BJ (cell line): Measurements from ENCODE around the gene REEP1. TPM values are rescaled to one million over a fixed set of nuclear protein-coding genes. Genes with fewer than 3 reads are reported as not detected.

Experiments used
- CTCF ChIA-PET: fragments of 350-600 bp; formaldehyde crosslinking; extraction: SDS; loops from one replicate; lab custom pipeline; 2021; ENCODE audit warnings: antibody characterized with exemption, inconsistent platforms; lab: Yijun Ruan, JAX
- POLR2A ChIA-PET: fragments of 300-600 bp; sonication (Branson Sonifier 250); formaldehyde crosslinking; extraction: SDS; loops from one replicate; lab custom pipeline; 2021; ENCODE audit warnings: antibody characterized with exemption; lab: Charles Lee
- DNase-seq: peaks from one replicate; pipeline ENCODE4 v3.0.0-alpha.2; 2011; ENCODE audit warnings: low read depth
- H3K27me3 ChIP-seq: 2 replicates; pipeline ENCODE4 v1.6.0; 2011; ENCODE audit warnings: low read length; ENCODE audit not compliant: control insufficient read depth, insufficient read depth
- H3K36me3 ChIP-seq: 2 replicates; pipeline ENCODE4 v1.5.1; 2011; ENCODE audit warnings: low read length; ENCODE audit not compliant: control insufficient read depth, insufficient read depth
- H3K4me3 ChIP-seq: 2 replicates; pipeline ENCODE4 v1.5.1; 2011; ENCODE audit warnings: low read depth, mild to moderate bottlenecking, control low read depth, low read length
- CTCF ChIP-seq: IDR thresholded peaks from 2 replicates; pipeline ENCODE4 v1.5.1; 2011; ENCODE audit warnings: low read depth, mild to moderate bottlenecking, control low read depth, inconsistent platforms, low read length, moderate library complexity; ENCODE audit not compliant: insufficient read depth
- polyA plus RNA-seq: library from polyadenylated mRNA; depleted of rRNA; stranded (reverse); fragments of >200 nt; gene quantifications from 2 replicates; pipeline ENCODE4 v1.2.3, GENCODE V29; 2011

Gene REEP1
- polyA plus RNA-seq, 1 experiment = 0.13 TPM

- TF ChIP-seq CTCF = no peak
- Histone ChIP-seq H3K27me3 (peaks cover 3% of the 10 kb centered on the region), H3K36me3 (no peaks in the 10 kb centered on the region), H3K4me3 (no peak overlapping the region)
- DNase-seq = no peak
- ChIA-PET POLR2A (no interaction called here), CTCF (interaction anchor here (1.8 kb wide), 1 partner anchor 14 kb away, joined by 12 read pairs; no protein-coding TSS in a partner anchor)
These were observed 21.5 kb upstream of the REEP1 start for GRCh38 chr2:86358957-86359356.

- DNase-seq = no peak
- Histone ChIP-seq H3K4me3 (no peak overlapping the region), H3K36me3 (no peaks in the 10 kb centered on the region), H3K27me3 (peaks cover 3% of the 10 kb centered on the region)
- no peak for TF ChIP-seq CTCF
- ChIA-PET POLR2A (no interaction called here), CTCF (interaction anchor here (0.6 to 0.8 kb wide), 2 partner anchors 9 to 136 kb away, joined by 3 read pairs; no protein-coding TSS in a partner anchor)
These were observed 20.1 kb upstream of the REEP1 start for GRCh38 chr2:86357392-86357963.

DNA sequence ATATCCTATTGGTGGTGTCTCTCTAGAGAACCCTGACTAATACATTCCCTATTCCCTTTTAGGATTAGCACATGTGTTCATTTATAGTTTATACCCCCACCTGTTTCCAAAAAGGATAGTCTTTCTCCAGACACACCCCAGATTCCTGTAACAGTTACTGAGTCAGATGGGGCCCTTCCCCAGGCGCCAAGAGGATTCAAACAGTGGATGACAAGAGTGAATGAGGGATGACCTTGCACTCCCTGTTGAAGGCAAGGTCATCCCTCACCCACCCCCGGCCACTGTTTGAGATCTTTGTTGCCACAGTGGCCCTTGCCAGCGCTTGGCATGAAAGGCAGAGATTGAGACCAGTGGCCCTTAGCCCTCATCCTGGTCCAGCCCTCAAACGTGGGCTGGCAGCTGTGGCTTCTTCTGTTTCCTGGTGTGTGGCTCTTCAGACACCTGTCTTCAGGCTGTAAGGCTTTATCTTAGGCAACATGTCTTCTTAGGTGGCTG, 15.3 kb upstream of the REEP1 start:
- no peak overlapping the region for H3K4me3 ChIP-seq
- no peaks in the 10 kb centered on the region for H3K36me3 ChIP-seq
- ChIA-PET CTCF (no interaction called here), POLR2A (no interaction called here)
- DNase-seq = no peak
- H3K27me3 ChIP-seq = no peaks in the 10 kb centered on the region; the same call in 1 of the 2 replicates
- TF ChIP-seq CTCF = no peak

GRCh38 chr2:86352137-86352726, 14.8 kb upstream of the REEP1 start:
- TF ChIP-seq CTCF = no peak
- Histone ChIP-seq H3K4me3 (no peak overlapping the region), H3K36me3 (no peaks in the 10 kb centered on the region), H3K27me3 (no peaks in the 10 kb centered on the region; the same call in 1 of the 2 replicates)
- no peak for DNase-seq
- ChIA-PET POLR2A (no interaction called here), CTCF (no interaction called here)

- CTCF ChIA-PET = no interaction called here
- no peaks in the 10 kb centered on the region for H3K36me3 ChIP-seq
- no peaks in the 10 kb centered on the region; the same call in 1 of the 2 replicates for H3K27me3 ChIP-seq
- H3K4me3 ChIP-seq = no peak overlapping the region
- no peak for DNase-seq
- POLR2A ChIA-PET = no interaction called here
- TF ChIP-seq CTCF = no peak
These were observed 13.3 kb upstream of the REEP1 start for GRCh38 chr2:86350751-86351150.
